NCI-H748 treated with DMSO at 0.1 percent for 48 hours (cell line): Measurements from ENCODE around the gene ASPDH.

Source experiments
- DNase-seq: peaks from one replicate; lab custom pipeline; 2025; lab: John Stamatoyannopoulos, UW

The ASPDH gene

DNA sequence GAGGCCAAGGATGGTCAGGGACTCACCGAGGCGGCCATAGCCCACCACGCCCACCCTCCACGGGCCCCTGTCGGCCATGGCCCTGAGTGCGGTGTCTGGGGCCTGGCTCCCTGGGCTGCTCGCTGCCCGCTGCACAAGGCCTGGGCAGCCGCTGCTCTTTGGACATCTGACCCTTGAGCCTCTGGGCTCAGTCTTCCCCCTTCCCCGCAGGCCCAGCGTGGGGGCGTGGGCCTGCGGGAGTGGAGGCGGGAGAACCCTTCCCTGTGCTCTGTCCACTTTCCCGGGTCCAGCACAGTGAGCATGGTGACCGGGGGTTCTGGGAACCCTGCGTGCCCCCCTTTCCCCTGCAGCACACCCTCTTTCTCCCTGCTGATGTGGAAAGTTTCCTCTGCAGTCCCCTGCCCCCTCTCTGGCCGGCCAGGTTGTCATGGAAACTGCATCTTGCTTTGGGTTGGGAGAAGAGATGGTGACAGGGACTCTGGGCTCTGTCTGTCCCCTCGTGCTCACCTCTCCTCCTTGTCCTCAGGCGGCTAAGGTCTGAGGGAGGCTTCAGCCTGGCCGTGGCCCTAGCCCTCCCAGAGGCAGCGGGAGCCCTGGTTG is at the start of gene ASPDH:
Gene ASPDH, minus strand, starts transcription at position 168 of the 600 bp plus-strand sequence. Its CDS starts 90 bp downstream, at position 78.
- DNase-seq = no peak

GRCh38 chr19:50562996-50563395 is 49.3 kb upstream of the ASPDH start:
- no peak for DNase-seq

- DNase-seq = no peak
These were observed 48.6 kb upstream of the ASPDH start for GRCh38 chr19:50562329-50562728.

DNA sequence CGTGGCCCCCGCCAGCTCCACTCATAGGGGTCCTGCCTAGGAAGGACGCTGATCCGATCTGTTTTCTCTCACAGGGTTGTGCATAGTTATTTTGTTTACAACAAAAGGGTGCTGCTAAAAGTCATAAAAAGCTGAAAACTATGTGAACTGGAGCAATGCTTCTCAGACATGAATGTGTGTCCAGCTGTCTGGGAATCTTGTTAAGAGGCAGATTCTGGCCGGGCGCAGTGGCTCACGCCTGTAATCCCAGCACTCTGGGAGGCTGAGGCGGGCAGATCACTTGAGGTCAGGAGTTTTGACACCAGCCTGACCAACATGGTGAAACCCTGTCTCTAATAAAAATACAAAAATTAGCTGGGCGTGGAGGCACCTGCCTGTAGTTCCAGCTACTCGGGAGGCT is 45.9 kb upstream of the ASPDH start:
- DNase-seq = no peak

- DNase-seq = no peak
These were observed 44.7 kb upstream of the ASPDH start for GRCh38 chr19:50558449-50558848.

DNA sequence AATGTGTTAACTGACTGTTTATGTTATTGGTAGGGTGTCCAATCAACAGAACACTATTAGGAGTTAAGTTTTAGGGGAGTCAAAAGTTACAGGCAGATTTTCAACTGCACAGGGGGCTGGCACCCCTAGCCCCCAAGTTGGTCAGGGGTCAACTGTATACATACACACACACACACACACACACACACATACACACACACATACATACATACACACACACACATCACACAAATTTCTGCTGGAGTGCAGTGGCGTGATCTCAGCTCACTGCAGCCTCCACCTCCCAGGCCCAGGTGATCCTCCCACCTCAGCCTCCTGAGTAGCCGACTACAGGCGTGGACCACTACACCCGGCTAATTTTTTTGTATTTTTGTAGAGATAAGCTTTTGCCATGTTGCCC is 44.3 kb upstream of the ASPDH start:
- no peak for DNase-seq

GRCh38 chr19:50557009-50557613 is 43.4 kb upstream of the ASPDH start:
- DNase-seq = no peak

- DNase-seq = peak; percentile 82
These were observed 42.7 kb upstream of the ASPDH start for GRCh38 chr19:50556282-50557008.

GRCh38 chr19:50555450-50556281 is 42.0 kb upstream of the ASPDH start:
- DNase-seq = no peak

GRCh38 chr19:50555033-50555432 is 41.3 kb upstream of the ASPDH start:
- DNase-seq = no peak

DNA sequence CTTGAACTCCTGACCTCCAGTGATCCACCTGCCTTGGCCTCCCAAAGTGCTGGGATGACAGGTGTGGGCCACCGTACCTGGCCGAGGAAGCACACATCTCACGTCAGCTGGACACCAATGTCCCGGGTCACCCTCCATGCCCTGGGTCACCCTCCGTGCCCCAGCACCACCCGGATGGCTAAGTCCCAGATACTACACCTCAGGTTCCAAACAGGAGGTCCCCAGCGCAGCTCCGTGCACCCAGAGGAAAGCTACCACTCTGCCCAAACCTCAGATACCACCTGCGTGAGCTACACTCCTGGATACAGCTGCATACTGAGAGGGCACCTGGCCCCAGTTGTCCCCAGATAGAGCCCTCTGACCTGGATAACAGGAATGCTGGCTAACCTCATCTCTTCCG is 40.5 kb upstream of the ASPDH start:
- DNase-seq = no peak

- DNase-seq = no peak
These were observed 39.5 kb upstream of the ASPDH start for GRCh38 chr19:50553134-50553703.

GRCh38 chr19:50552540-50552939 is 38.8 kb upstream of the ASPDH start:
- DNase-seq = no peak

DNA sequence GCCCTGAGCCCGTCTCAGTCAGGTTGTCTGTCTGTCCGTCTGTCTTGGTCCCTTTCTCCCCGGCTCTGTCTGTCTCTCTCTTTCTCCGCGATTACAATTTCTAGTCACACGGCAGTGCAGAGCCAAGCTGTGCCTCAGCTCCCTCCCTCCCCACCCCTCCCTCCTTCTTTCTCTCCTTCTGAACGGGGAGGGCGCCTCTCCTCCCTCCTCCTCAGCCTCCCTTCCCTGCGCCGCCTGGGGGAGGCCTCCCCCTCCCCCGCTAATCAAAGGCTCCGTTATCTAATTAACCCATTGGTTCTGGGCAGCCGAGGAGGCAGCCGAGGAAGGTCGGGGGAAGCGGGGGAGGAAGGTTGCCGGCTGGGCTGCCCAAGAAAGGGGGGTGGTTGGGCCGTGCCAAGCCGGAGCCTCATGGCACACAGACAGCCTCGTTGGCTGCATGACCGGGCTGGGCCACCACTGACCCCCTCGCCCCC is 38.0 kb upstream of the ASPDH start:
- no peak for DNase-seq

DNA sequence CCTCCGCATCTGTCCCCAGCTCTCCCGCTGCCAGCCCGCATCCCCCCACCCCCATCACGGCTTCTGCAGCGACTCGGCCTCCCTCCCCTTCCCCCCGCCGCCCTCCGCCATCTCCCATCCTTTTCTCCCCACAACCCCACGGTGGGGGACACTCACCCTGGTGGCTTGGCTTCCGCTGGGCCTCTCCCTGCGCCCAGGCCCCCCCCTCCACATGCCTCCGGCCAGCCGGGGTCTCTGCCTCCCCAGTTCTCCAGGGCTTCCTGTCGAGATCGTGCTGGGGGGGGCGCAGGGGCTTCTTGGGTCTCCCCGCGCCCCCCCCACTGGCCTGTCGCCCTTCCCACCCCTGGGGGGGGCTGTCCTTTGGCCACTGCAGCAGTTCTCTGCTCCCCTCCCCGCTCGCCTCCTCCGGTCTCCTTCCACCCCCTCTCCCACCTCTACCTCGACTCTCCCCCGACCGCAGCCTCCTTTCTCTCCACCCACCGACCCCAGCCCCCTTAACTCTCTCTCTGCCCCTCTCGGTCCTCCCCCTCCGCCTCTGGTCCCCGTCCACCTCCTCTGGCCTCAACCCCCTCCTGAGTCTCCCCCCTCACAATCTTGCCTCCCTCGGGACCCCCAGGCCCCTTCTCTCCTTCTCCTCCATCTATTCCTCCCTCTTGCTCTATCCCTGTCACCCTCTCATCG is 37.5 kb upstream of the ASPDH start:
- DNase-seq = no peak

GRCh38 chr19:50550594-50550966 is 36.9 kb upstream of the ASPDH start:
- DNase-seq = no peak

DNA sequence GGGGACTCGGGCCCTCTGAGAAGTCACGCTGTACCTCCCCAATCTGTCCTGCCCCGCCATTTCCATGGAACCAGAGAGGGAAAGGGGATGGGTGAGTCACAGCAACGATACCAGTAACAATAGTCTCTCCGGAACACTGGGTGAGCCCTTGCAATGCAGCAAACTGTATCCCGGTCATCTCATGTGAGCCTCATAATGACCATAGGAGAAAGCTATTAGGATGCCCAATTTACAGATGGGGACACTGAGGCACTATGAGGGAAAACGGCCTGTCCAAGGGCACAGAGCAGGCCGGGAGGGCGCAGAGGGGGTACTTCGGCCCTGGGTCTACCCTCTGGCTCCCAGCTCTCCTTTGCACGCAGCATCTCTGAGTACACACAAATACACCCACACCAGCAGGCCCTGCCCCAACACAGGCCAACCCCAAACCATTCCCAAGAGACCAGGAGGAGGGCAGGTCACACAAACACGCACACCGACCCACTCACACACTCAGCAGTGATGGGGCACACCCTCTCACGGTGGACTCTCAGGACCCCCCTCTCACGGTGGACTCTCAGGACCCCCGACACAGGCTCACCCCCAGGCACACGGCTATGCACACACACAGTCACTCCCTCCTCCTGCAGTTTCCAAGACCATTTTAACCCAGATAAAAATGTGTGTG is 36.3 kb upstream of the ASPDH start:
- DNase-seq = no peak

GRCh38 chr19:50549059-50549926 is 35.6 kb upstream of the ASPDH start:
- DNase-seq = no peak

GRCh38 chr19:50548191-50549058 is 34.7 kb upstream of the ASPDH start:
- DNase-seq = no peak
